ENCODE data around the gene NDUFV1.
"Not testable (repeated sequence)": the region's sequence is repeated elsewhere in the genome, so short reads cannot be mapped to it uniquely, and the experiment has no call there.

The NDUFV1 gene

DNA sequence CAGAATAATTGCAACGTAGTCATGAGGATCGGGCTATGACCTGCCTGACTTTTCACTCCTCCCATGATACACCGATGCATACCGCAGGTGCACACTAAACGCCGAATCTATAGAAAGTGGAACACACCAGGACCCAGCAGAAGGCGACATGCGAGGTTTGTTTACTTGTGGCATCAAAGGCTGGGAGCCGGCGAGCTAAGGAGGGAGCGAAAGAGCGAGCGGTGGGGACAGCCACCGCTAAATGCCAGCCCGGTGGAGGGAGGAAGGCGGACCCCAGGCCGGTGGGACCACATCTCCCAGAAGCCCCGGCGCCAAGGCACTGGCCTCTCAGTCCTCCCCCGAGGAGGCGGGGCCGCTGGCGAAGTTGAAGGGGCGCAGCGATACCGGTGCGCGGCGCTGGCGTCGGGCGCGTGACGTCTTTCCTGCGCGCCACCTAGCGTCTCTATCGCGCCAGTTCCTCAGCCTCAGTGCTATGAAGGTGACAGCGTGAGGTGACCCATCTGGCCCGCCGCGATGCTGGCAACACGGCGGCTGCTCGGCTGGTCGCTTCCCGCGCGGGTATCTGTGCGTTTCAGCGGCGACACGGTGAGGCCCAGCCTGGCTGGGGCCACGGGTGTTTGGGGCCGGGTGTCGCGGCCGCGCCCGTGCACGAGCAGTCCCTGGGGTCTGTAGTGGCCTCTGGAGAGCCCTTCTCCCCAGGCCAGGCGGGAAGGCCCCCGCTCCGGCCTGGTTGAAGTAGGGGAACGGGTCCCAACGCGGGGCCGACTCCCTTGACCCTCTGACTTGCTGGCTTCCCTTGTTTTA, at the start of gene NDUFV1:
Gene NDUFV1 (plus strand): TSS at position 445 of the 804 bp plus-strand sequence. CDS start 69 bp downstream, at position 514.
- DNase-seq (ENCODE audit: low read depth in 2 of 2): peak; percentile 96

DNA sequence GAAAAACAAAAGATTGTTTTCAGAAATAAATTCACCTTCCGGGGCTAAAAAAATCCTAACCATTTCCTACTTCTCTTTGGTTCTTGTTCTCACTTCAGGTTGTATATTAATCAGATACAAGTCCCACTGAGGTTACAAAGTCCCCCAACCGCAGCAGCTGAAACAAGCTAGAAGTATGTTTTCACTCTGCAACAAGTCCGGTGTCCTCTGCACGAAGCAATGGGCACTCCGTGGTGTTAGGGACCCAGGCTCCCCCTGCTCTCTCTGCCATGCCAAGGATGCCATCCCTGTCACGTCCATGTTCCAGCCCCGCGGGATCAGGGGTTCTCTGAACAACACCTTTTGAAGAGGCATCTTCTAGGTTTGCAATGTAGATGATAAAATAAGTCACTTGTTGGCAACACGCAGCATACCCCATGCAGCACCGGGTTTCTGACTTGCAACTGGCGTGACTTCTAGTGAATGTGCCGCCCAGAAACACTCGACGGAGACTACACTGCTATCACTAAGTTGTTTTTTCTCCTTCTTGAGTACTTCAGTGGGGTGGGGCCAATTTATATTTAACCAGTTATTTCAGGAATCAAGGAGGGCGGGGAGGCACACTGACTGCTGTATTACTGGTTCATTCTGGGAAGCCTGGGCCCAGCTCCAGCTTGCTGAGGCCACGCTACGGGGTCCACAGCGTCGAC, 48.5 kb upstream of the NDUFV1 start:
- DNase-seq (ENCODE audit: low read depth in 2 of 2): no peak

DNA sequence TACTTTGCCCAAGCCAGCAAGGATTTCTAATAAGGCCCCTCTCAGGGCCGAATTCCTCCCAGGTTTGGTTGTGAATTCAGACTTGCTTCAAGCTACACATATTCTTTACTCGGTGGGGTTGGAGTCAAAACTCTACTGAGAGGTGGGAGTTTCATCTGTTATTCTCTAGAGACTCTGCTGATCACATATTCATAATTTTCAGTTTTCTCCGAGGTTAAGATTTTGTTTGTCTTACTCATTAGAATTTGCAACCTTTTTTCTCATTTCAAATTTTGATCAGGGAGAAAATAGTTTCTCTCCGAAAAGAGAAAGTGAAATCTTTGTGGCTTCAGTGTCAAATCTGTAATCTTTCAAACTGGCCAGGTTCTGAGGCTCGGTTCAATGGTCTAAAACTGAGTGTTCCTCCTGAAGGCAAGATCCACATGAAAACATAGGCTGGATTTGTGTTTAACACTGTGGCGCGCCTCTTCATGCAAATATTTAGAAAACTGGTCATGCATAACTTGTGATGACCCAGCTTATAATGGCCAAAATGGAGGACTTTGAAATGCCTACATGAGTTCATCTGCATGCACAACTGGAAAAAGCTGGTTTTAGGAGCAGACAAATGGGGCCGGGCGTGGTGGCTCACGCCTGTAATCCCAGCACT, 44.6 kb upstream of the NDUFV1 start:
- no peak for DNase-seq (ENCODE audit: low read depth in 2 of 2)

DNA sequence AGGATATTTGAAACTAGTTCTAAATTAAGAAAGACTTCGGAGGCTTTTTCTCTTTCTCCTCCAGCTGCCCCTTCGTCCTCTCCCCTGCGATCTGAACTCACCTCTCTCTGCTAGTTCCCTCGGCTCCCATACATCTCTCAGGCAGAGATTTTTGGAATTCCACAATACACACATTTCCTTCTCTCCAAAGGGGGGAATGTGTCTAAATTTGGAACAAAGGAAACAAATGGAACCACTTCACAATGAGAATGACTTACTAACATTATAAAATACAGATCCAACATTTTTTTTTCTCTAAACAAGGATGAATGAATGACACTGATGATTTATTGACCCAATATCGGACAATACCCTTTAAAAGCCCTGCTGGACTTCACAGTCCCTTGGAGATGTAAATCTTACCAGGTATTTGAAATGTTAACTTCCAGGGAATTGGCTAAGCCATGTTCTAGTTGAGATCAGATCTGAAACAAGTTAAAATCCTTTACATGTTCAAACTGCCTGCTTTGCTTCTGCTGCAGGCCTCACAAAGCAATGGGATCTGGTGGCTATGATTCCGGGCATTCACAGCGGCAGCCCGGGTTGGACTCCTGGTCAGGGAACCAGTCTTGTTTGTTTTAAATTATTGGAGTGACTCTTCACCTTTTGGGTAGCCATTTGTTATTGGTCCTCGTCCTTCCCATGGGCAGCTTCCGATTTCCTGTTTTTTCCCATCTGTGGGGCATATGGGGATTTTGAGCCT, 43.6 kb upstream of the NDUFV1 start:
- no peak for DNase-seq (ENCODE audit: low read depth in 2 of 2)

DNA sequence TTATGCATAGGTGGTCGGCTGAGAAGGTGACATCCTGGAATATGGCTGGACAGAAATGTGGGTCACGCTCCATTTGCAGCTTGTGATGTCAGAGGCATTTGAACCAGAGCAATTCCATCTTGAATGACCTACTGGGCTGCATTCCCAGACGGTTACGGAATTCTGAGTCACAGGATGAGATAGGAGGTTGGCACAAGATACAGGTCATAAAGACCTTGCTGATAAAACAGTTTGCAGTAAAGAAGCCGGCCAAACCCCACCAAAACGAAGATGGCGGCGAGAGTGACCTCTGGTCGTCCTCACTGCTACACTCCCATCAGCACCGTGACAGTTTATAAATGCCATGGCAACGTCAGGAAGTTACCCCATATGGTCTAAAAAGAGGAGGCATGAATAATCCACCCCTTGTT, 43.0 kb upstream of the NDUFV1 start:
- not testable (repeated sequence) for DNase-seq (ENCODE audit: low read depth in 2 of 2)

DNA sequence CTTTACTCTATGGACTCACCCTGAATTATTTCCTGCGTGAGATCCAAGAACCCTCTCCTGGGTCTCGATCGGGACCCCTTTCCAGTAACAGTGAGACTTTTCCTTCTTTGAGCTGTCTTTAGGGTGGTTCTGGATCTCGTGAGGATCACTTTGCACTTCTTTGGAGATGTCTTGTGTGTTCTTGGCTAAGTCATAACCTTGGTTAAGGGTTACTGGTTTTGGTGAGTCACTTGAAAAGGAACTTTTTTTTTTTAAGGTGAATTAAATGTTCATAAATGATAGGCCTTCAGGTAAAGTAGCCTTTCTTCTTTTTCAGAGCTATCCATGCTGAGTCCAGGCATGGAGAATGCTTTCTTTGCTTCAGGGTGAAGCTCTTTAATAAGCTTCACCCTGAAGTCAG, 42.5 kb upstream of the NDUFV1 start:
- DNase-seq (ENCODE audit: low read depth in 2 of 2): no peak

DNA sequence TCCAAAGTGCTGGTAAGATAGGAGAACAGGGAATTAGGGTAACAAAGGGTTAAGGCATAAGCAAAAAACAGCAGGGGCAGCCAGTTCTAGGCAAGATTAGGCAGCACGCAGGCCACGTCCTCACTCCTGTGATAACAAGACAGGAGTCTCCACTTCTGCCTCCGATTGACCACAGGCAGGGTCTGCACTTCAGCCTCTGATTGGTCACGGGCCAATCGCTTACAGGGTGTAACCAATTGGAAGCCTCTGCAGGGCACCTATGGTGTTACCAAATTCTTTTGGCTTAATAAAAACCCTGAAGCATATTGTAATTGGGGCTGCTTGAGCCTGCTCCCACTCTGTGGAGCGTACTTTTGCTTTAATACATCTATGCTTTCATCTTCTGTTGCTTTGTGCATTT, 35.3 kb upstream of the NDUFV1 start:
- no peak for DNase-seq (ENCODE audit: low read depth in 2 of 2)

DNA sequence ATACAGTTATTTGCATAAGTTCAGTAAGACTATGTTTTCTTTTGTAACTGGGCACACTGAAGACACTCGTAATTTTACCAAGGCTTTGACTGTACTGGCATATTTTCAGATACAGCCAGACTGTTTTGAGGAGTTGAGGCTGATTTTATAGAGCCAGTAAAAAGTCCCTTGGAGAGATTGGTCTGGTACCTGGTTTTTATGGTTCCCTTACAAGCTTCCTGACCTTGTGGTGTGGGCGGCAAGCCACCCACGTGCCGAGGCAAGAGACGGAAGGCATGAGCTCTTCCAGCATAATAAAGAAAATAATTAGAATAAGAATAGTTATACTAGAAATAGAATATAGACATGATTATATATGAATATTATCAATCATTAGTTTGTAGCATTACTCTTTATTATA, 34.4 kb upstream of the NDUFV1 start:
- no peak for DNase-seq (ENCODE audit: low read depth in 2 of 2)

DNA sequence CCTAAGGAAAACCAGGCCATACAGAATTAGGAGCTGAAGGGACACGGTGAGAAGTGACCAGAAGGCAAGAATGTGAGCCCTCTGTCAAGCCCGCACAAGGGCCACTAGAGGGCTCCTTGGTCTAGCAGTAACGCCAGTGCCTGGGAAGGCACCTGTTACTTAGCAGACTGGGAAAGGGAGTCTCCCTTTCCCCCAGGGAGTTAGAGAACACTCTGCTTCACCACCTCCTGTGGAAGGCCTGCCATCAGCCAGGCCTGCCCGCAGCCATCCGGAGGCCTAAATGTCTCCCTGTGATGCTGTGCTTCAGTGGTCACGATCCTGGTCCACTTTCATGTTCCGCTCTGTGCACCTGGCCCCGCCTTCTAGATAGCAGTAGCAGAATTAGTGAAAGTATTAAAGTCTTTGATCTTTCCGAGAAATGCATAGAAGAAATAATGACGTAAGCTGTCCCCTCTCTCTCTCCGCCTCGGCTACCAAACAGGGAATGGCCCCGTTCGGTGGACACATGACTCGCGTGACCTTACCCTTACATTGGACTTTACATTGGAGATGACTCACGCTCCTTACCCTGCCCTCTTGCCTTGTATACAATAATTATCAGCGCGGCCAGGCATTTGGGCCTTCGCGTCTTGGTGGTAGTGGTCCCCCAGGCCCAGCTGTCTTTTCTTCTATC, 33.9 kb upstream of the NDUFV1 start:
- peak in 1 of 2 donors; percentile 13 for DNase-seq (ENCODE audit: low read depth in 2 of 2)

DNA sequence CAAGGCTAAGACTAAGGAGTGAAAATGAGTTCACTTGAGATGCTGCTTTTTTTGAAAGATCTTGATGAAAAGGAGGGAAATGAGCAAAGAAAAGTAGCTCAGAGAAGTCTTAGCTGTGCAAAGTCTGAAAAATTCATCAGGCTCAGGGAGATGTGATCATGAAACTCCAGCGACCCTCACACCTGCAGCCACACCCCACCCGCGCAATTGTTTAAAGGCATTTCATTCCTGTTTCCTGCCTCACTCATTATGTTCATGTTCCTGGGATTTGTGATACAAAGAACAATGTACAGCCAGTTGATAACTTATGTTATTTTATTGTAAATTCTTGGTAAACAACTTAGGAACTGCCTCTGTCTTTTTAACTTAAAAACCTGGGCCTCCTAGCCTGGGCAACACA, 31.8 kb upstream of the NDUFV1 start:
- no peak for DNase-seq (ENCODE audit: low read depth in 2 of 2)

DNA sequence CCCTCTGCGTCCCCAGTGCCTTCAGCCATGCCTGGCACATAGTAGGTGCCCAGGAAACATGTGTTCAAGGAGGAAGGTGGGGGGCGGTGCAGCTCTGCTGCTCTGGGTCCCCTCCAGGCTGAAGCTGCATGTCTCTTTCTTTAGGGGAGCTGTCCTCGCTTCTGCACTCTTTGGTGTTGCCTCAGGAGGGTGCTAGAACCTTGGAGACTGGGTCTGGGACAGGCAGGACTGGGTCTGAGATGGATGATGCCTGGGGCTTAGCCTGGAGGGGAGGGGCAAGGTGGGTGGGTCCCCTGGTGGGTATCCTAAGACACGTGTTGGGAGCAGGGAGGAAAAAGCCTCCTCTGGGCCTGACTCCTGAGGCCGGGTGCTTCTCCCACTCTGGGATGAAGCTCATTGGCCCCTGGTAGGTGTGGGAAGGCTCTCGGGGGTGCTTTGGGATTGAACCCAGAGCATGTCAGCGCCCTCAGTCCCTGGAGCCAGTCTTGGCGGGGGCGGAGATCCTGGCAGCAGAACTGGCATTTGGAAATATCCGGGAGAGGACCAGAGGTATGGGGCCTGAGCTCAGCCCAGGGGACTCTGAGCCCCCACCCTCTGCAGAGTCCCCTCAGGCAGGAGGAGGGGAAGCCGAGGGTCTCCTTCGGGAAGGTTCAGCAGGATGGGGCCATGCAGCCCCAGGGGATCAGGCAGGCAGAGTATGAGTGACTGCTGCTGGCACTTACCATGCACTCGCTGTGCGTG, 29.8 kb upstream of the NDUFV1 start:
- no peak for DNase-seq (ENCODE audit: low read depth in 2 of 2)

DNA sequence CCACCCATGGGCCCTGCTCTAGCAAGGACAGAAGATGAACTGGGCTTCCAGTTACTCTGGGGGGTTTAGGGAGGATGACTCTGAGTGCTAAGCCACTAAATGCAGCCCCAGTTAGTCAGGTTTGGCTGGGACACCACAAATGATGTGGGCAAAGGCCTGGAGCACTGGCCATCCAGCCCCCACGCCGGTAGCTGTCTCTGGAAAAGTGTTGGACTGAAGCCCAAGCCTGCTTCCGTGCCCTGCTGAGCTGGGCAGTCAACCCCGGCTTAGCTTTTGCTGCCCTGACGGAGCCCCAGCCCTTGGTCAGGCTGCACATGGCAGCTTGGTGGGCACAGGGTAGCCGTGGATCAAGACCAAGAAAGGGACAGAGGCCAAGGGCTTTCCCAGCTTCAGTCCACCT, 28.8 kb upstream of the NDUFV1 start:
- no peak for DNase-seq (ENCODE audit: low read depth in 2 of 2)

DNA sequence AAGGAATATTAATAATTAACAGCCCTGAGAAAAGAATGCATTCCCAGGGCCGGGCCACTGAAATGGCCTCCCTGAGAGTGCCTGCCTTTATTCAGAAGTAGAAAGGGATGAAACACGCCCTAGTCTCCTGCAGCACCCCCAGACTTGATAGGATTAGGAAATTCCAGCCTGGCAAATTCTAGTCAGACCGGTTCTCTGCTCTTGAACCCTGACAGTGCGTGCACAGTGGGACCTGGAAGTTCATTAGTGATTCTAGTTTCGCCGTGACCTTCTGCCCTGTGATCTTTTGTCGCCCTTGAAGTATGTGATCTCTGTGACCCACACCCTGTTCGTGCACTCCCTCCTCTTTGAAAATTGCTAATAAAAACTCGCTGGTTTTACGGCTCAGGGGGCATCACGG, 25.3 kb upstream of the NDUFV1 start:
- DNase-seq (ENCODE audit: low read depth in 2 of 2): no peak

DNA sequence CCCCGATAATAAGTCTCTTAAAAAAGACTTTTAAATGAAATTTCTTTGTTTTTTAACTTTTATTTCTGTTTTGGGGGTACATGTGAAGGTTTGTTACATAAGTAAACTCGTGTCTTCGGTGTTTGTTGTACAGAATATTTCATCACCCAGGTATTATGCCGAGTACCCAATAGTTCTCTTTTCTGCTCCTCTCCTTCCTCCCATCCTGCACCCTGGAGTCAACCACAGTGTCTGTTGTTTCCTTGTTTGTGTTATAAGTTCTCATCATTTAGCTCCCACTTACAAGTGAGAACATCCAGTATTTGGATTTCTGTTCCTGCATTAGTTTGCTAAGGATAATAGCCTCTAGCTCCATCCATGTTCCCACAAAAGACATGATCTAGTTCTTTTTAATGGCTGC, 24.7 kb upstream of the NDUFV1 start:
- no peak for DNase-seq (ENCODE audit: low read depth in 2 of 2)

DNA sequence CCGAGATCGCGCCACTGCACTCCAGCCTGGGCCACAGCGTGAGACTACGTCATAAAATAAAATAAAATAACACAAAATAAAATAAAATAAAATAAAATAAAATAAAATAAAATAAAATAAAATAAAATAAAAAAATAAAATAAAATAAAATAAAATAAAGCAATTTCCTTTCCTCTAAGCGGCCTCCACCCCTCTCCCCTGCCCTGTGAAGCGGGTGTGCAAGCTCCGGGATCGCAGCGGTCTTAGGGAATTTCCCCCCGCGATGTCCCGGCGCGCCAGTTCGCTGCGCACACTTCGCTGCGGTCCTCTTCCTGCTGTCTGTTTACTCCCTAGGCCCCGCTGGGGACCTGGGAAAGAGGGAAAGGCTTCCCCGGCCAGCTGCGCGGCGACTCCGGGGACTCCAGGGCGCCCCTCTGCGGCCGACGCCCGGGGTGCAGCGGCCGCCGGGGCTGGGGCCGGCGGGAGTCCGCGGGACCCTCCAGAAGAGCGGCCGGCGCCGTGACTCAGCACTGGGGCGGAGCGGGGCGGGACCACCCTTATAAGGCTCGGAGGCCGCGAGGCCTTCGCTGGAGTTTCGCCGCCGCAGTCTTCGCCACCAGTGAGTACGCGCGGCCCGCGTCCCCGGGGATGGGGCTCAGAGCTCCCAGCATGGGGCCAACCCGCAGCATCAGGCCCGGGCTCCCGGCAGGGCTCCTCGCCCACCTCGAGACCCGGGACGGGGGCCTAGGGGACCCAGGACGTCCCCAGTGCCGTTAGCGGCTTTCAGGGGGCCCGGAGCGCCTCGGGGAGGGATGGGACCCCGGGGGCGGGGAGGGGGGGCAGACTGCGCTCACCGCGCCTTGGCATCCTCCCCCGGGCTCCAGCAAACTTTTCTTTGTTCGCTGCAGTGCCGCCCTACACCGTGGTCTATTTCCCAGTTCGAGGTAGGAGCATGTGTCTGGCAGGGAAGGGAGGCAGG, 23.2 kb upstream of the NDUFV1 start, which contains the start of gene GSTP1:
Gene GSTP1 (plus strand): TSS at position 566 of the 958 bp plus-strand sequence. CDS start 32 bp downstream, at position 598.
- peak; percentile 80 to 83 for DNase-seq (ENCODE audit: low read depth in 2 of 2)

DNA sequence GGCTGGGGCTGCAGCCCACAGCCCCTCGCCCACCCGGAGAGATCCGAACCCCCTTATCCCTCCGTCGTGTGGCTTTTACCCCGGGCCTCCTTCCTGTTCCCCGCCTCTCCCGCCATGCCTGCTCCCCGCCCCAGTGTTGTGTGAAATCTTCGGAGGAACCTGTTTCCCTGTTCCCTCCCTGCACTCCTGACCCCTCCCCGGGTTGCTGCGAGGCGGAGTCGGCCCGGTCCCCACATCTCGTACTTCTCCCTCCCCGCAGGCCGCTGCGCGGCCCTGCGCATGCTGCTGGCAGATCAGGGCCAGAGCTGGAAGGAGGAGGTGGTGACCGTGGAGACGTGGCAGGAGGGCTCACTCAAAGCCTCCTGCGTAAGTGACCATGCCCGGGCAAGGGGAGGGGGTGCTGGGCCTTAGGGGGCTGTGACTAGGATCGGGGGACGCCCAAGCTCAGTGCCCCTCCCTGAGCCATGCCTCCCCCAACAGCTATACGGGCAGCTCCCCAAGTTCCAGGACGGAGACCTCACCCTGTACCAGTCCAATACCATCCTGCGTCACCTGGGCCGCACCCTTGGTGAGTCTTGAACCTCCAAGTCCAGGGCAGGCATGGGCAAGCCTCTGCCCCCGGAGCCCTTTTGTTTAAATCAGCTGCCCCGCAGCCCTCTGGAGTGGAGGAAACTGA, 22.4 kb upstream of the NDUFV1 start:
- DNase-seq (ENCODE audit: low read depth in 2 of 2): no peak

DNA sequence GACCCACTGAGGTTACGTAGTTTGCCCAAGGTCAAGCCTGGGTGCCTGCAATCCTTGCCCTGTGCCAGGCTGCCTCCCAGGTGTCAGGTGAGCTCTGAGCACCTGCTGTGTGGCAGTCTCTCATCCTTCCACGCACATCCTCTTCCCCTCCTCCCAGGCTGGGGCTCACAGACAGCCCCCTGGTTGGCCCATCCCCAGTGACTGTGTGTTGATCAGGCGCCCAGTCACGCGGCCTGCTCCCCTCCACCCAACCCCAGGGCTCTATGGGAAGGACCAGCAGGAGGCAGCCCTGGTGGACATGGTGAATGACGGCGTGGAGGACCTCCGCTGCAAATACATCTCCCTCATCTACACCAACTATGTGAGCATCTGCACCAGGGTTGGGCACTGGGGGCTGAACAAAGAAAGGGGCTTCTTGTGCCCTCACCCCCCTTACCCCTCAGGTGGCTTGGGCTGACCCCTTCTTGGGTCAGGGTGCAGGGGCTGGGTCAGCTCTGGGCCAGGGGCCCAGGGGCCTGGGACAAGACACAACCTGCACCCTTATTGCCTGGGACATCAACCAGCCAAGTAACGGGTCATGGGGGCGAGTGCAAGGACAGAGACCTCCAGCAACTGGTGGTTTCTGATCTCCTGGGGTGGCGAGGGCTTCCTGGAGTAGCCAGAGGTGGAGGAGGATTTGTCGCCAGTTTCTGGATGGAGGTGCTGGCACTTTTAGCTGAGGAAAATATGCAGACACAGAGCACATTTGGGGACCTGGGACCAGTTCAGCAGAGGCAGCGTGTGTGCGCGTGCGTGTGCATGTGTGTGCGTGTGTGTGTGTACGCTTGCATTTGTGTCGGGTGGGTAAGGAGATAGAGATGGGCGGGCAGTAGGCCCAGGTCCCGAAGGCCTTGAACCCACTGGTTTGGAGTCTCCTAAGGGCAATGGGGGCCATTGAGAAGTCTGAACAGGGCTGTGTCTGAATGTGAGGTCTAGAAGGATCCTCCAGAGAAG, 21.6 kb upstream of the NDUFV1 start:
- DNase-seq (ENCODE audit: low read depth in 2 of 2): no peak

DNA sequence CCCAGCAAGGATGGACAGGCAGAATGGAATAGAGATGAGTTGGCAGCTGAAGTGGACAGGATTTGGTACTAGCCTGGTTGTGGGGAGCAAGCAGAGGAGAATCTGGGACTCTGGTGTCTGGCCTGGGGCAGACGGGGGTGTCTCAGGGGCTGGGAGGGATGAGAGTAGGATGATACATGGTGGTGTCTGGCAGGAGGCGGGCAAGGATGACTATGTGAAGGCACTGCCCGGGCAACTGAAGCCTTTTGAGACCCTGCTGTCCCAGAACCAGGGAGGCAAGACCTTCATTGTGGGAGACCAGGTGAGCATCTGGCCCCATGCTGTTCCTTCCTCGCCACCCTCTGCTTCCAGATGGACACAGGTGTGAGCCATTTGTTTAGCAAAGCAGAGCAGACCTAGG, 20.8 kb upstream of the NDUFV1 start:
- no peak for DNase-seq (ENCODE audit: low read depth in 2 of 2)
